ENCODE measurements around the gene SKAP2. TPM values are rescaled to one million over a fixed set of nuclear protein-coding genes. Genes with fewer than 3 reads are reported as not detected.

The SKAP2 gene
- total RNA-seq, 2 experiments from 2014 or later, result 12.9 to 16.0 TPM

DNA sequence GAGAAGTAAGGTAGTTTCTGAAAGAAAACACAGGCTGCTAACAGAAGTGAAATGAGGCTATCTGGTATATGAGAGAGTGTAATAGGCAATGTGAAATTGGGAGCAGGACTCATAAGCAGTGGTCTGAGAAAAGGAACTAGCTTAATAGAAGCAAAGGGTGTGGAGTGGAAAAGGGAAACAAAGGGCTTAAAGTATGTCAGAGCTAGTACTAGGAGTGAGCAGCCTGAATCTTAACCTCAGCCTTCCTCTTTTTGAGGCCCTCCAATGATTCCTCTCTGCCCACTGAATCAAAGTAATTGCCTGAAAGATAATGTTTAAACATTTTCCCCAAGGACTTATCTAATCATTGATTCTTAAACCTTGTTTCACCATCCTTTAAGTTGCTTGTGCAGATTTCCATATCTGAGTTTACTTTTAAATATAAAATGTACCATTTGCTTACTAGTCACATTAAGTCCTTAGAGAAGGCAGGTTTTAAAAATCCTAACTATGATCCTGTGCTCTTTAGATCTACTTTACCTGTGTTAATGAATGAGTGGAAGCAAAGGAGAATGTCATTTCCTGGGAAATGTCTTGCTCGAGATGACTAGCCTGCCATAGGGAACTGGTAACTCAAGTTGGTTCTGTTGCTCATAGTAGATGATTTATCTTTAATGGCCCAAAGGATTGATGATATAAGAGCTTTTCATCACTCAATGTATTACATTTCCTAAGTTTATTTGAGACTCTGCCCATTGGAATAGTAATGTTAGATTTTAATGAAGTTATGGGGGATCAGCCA is 155.0 kb downstream of the SKAP2 start:
- Mint-ChIP-seq H3K27me3 (peaks cover 2% of the 10 kb centered on the region), H3K4me1 (no peaks in the 10 kb centered on the region), H3K4me3 (no peak overlapping the region), H3K36me3 (no peaks in the 10 kb centered on the region), H3K9me3 (no peaks in the 10 kb centered on the region), H3K27ac (no peak overlapping the region)
- DNase-seq (no peak), ATAC-seq (ENCODE audit: low read depth) (no peak)
- POLR2A ChIA-PET, result no interaction called here

DNA sequence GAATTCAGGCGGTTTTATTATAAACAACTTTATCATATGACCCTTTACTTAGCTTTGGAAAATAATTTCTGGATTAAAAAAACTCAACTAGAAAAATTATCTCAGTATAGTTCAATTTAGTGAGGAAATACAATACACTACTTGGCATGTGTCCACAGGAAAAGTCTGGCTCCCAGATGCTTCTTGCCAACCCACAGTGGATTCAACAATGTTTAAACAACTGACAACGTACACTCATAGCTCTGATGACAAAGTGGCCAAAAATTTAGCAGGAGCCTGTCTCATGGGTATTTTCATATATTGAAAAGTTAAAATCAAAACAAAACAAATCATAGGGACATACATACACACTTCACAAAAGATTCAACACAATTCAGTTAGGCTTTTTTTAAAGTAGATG is 158.8 kb downstream of the SKAP2 start:
- H3K27me3 Mint-ChIP-seq, result peaks cover 2% of the 10 kb centered on the region
- H3K36me3 Mint-ChIP-seq, result no peaks in the 10 kb centered on the region
- ATAC-seq (ENCODE audit: low read depth) (no peak), DNase-seq (no peak)
- H3K4me3 Mint-ChIP-seq, result no peak overlapping the region
- H3K27ac Mint-ChIP-seq, result no peak overlapping the region
- no peaks in the 10 kb centered on the region for H3K9me3 Mint-ChIP-seq
- no peaks in the 10 kb centered on the region for H3K4me1 Mint-ChIP-seq
- POLR2A ChIA-PET, result no interaction called here

DNA sequence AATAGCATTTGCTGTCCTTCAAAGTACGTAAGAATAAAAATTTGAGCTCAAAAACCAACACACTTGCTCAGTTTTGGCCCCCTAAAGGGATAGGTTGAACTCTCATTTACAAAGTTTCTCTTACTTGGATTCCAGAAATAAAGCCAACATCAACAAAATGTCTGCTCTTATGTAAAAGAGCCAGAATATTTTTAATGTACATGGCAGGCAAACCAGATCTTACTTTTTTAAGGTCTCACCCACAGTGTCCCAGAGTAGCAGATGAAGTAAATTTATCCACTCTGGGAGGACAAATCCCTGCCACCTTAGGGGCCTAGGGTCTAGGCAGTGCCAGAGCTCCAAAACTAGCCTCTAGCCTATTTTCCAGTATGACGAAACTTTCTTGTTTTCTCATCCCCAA is 159.6 kb downstream of the SKAP2 start:
- Mint-ChIP-seq H3K27ac (no peak overlapping the region), H3K4me3 (no peak overlapping the region), H3K9me3 (no peaks in the 10 kb centered on the region), H3K27me3 (peaks cover 2% of the 10 kb centered on the region), H3K4me1 (no peaks in the 10 kb centered on the region), H3K36me3 (no peaks in the 10 kb centered on the region)
- POLR2A ChIA-PET, result no interaction called here
- no peak for DNase-seq
- ATAC-seq (ENCODE audit: low read depth), result no peak

DNA sequence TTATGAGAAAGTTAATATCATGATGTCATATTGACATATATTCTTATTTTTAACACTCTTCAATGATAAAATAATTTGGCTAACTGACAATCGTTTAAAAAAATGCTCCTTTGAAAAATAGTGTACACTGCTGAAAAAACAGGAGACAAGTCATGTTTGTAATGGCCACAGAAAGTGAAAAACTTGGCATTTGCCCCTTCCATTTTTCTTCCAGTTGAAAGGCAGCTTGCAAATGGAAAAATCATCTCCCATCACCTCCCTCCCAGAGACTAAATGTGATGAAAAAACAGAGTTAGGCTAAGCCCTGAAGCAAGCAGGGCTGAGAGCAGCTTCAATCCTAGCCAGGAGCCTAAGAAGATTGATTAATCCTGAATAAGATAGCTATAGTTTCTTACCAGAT is 160.4 kb downstream of the SKAP2 start:
- Mint-ChIP-seq H3K27me3 (peaks cover 2% of the 10 kb centered on the region), H3K4me1 (no peaks in the 10 kb centered on the region), H3K9me3 (no peaks in the 10 kb centered on the region), H3K27ac (no peak overlapping the region), H3K4me3 (no peak overlapping the region), H3K36me3 (no peaks in the 10 kb centered on the region)
- DNase-seq, result no peak
- POLR2A ChIA-PET, result no interaction called here
- ATAC-seq (ENCODE audit: low read depth), result no peak

DNA sequence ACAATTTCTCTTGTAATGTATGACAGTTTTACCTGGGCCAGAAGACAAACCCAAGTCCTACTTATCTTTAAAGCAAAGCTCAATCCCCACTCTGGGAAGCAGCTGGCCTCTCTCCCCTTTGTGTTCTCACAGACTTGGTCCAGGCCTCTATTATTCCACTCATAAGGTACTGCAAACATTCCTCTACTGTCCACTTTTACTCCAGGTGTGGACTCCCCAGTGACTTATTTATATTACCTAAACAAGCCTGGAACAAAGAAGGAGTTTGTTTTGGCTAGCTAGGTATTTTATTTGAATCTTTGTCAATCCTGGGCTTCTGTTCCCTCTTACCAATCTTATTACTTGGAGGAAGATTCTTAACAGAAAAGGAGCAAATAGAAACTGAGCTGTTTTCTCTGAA is 163.5 kb downstream of the SKAP2 start:
- DNase-seq, result no peak
- Mint-ChIP-seq H3K36me3 (no peaks in the 10 kb centered on the region), H3K9me3 (no peaks in the 10 kb centered on the region), H3K27ac (no peak overlapping the region), H3K4me3 (no peak overlapping the region), H3K4me1 (peaks cover 4% of the 10 kb centered on the region), H3K27me3 (peaks cover 2% of the 10 kb centered on the region)
- ATAC-seq (ENCODE audit: low read depth), result no peak
- POLR2A ChIA-PET, result no interaction called here

DNA sequence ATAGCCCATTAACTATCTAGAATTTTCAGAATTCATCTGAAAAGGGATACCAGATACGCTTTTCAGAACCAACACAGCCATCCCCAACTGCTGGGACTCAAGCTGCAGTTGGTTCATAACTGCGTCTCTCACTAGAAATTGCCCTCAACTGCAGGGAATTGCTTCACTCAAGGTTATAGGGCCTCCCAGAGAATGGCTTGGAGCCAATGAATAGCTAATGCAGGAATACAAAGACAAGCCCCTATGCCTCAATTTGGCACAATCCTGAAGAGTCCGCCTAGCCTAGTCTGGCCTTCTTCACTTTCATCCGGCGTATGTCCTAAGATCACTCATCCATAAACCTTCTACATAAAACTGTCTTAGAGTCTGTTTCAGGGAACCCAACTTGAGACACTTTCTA is 164.0 kb downstream of the SKAP2 start:
- Mint-ChIP-seq H3K36me3 (no peaks in the 10 kb centered on the region), H3K27me3 (peaks cover 2% of the 10 kb centered on the region), H3K4me3 (no peak overlapping the region), H3K27ac (no peak overlapping the region), H3K4me1 (peaks cover 4% of the 10 kb centered on the region), H3K9me3 (no peaks in the 10 kb centered on the region)
- ATAC-seq (ENCODE audit: low read depth) (no peak), DNase-seq (no peak)
- POLR2A ChIA-PET, result no interaction called here

DNA sequence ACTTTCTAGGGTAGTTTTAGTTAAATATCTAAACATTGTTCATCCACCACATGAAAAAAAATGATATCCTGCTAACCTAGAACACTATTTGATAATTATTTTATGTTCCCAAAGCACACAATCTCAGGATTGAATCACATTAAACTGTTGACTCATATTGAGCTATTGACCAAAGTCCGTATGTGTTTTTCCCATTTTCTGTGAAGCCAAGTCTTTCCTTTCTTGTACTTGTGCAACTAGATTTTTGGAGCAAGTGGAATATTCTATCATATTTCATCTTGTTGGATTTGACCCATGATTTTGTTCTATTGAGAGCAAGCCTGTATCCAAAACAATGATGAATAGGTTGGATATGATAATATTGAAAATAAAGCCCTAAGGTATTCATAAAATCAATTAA is 164.6 kb downstream of the SKAP2 start:
- POLR2A ChIA-PET, result no interaction called here
- Mint-ChIP-seq H3K4me3 (no peak overlapping the region), H3K27me3 (peaks cover 2% of the 10 kb centered on the region), H3K36me3 (no peaks in the 10 kb centered on the region), H3K9me3 (no peaks in the 10 kb centered on the region), H3K27ac (no peak overlapping the region), H3K4me1 (peaks cover 4% of the 10 kb centered on the region)
- ATAC-seq (ENCODE audit: low read depth) (no peak), DNase-seq (no peak)

DNA sequence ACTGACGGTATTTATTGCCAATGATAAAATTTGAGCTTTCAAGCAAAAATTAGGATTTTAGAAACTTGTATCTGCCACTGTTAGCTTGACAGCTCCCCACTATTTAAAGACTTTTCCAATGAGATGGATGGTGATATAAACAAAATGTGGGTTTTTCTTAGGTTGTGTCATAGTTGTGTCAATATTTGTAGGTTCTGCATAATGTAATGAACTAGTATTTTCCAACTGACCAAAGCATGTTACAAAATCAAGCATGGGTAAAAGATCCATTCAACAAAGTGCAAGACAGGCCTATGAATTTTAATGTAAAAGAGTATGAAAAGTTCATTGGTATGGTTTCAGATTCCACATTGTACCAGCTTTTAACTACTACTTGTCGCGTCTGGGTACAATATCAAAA is 165.6 kb downstream of the SKAP2 start:
- peaks cover 4% of the 10 kb centered on the region for H3K4me1 Mint-ChIP-seq
- no peaks in the 10 kb centered on the region for H3K36me3 Mint-ChIP-seq
- no peaks in the 10 kb centered on the region for H3K9me3 Mint-ChIP-seq
- no peak overlapping the region for H3K27ac Mint-ChIP-seq
- POLR2A ChIA-PET, result no interaction called here
- H3K27me3 Mint-ChIP-seq, result peaks cover 2% of the 10 kb centered on the region
- ATAC-seq (ENCODE audit: low read depth), result no peak
- no peak for DNase-seq
- no peak overlapping the region for H3K4me3 Mint-ChIP-seq

DNA sequence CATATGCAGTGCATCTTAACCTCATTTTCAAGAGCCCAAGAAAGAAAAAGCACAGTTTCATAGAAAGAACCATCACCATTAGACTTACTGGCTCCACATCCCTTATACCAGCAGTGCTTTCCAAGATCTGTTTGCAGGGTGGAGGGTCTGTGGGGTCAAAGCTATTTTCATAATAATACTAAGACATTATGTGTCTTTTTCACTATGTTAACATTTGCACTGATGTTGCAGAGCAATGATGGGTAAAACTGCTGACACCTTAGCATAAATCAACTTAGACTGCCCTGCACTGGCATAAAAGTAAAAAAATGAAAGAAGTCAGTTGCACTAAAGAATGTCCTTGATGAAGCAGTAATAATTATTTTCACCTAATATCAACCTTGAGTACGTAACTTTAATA is 166.2 kb downstream of the SKAP2 start:
- Mint-ChIP-seq H3K4me3 (no peak overlapping the region), H3K36me3 (no peaks in the 10 kb centered on the region), H3K27ac (no peak overlapping the region), H3K9me3 (no peaks in the 10 kb centered on the region), H3K4me1 (peaks cover 4% of the 10 kb centered on the region), H3K27me3 (peaks cover 2% of the 10 kb centered on the region)
- ATAC-seq (ENCODE audit: low read depth), result no peak
- DNase-seq, result no peak
- POLR2A ChIA-PET, result no interaction called here

DNA sequence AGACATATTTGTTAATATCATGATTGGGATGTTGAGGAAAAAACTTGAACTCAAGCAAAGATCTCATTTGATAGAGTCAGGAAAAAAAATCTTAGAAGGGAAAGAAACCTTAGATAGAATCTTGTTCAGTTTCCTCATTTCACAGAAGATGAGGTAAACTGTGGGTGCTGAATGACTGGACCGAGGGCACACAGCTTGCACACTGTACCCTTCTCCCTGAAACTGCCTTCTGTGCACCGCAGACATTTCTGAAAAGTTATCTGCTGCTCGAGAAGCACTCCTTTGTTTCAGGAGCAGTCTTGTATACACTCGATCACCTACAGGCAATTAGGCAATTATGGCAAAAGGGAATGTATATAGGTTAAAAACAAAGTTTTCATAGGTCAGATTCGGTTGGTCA is 167.4 kb downstream of the SKAP2 start:
- H3K4me1 Mint-ChIP-seq, result peaks cover 4% of the 10 kb centered on the region
- no peak for DNase-seq
- no peak overlapping the region for H3K27ac Mint-ChIP-seq
- ATAC-seq (ENCODE audit: low read depth), result no peak
- H3K4me3 Mint-ChIP-seq, result no peak overlapping the region
- H3K36me3 Mint-ChIP-seq, result no peaks in the 10 kb centered on the region
- H3K27me3 Mint-ChIP-seq, result peaks cover 12% of the 10 kb centered on the region
- H3K9me3 Mint-ChIP-seq, result no peaks in the 10 kb centered on the region
- POLR2A ChIA-PET, result no interaction called here

DNA sequence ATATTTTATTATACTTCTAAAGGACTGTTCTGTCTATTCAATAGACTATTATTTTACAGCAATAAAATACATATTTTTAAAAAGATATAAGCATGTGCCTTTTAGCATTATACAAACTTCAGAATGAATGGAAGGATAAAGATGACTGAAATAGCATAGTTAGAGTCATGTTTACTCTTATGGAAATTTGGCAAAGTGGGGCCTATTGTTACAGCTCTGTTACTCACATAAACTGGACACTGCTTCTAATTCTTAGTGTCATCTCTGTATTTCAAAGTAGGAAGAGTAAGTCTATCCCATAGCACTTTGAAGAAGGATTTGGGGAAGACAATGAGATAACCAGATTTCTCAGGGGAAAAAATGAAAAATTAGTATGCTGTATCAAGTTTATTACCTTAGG is 168.2 kb downstream of the SKAP2 start:
- POLR2A ChIA-PET, result no interaction called here
- peaks cover 18% of the 10 kb centered on the region for H3K27me3 Mint-ChIP-seq

DNA sequence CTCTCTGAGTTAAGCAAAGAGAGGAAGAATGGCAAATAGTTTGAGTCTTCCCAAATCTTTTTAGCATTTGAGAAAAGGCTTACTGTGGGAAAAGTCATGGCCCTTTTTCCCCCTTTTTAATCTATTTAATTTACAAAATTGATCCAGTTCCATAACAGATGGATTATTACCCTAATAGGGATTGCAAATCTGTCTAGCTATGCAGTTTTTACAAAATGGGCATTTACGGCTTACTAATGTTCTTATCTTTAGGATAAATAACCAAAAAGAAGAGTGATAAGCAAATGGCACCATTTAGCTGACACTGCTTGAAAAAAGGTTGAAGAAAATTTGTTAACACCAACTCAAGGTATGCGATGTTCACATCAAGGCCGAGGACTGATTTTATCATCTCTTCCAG is 169.7 kb downstream of the SKAP2 start:
- Mint-ChIP-seq H3K9me3 (no peaks in the 10 kb centered on the region), H3K27me3 (peaks cover 19% of the 10 kb centered on the region), H3K36me3 (no peaks in the 10 kb centered on the region), H3K4me1 (peaks cover 7% of the 10 kb centered on the region), H3K27ac (no peak overlapping the region), H3K4me3 (no peak overlapping the region)
- DNase-seq (no peak), ATAC-seq (ENCODE audit: low read depth) (no peak)
- POLR2A ChIA-PET, result no interaction called here

More for the DNA sequence above, 168.2 kb downstream of the SKAP2 start:
- no peak for ATAC-seq (ENCODE audit: low read depth)
- H3K36me3 Mint-ChIP-seq, result no peaks in the 10 kb centered on the region
- no peak overlapping the region for H3K4me3 Mint-ChIP-seq
- H3K27ac Mint-ChIP-seq, result no peak overlapping the region
- H3K4me1 Mint-ChIP-seq, result peaks cover 6% of the 10 kb centered on the region
- no peaks in the 10 kb centered on the region for H3K9me3 Mint-ChIP-seq
- no peak for DNase-seq

DNA sequence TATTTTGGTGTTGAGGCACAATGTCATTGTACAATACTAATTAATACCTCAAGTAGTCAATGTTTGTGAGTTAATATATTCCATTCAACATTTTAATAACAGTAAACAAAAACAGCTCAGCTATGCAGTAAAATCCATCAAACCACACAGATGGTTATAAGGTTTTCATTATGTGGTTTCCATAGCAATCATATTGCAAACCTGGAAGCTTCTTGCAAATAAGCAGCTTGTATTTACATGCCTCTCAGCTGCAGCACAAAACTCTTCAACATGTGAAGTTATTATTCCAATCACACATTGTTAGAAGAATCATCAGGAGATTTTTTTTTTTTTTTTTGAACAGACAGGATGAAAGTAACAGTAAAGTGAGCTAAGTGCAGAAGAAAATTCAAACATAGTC is 170.2 kb downstream of the SKAP2 start:
- POLR2A ChIA-PET, result no interaction called here
- no peak overlapping the region for H3K4me3 Mint-ChIP-seq
- no peaks in the 10 kb centered on the region for H3K9me3 Mint-ChIP-seq
- no peak overlapping the region for H3K27ac Mint-ChIP-seq
- H3K36me3 Mint-ChIP-seq, result no peaks in the 10 kb centered on the region
- DNase-seq, result no peak
- H3K27me3 Mint-ChIP-seq, result peaks cover 19% of the 10 kb centered on the region
- peaks cover 7% of the 10 kb centered on the region for H3K4me1 Mint-ChIP-seq
- ATAC-seq (ENCODE audit: low read depth), result no peak

DNA sequence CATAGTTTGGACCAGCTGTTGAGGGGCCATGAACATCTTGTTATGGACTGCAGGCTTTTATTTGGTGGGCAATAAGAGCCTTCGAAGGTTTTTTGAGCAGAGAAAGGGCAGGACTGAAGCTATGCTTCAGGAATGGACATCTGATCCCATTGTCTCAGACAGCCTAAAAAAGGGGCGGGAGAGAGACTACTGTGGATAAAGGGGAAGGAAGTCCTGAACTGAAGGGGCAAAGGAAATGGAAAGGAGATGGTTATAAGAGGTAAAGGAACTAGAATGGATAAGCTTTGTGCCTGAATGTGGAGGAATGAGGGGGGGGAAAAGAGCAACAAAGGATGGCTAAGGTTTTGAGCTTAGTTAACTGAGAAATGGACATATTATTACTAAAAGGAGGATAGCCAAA is 172.5 kb downstream of the SKAP2 start:
- no peaks in the 10 kb centered on the region for H3K36me3 Mint-ChIP-seq
- H3K4me1 Mint-ChIP-seq, result peaks cover 9% of the 10 kb centered on the region
- H3K4me3 Mint-ChIP-seq, result no peak overlapping the region
- POLR2A ChIA-PET, result no interaction called here
- peaks cover 23% of the 10 kb centered on the region for H3K27me3 Mint-ChIP-seq
- ATAC-seq (ENCODE audit: low read depth) (no peak), DNase-seq (no peak)
- no peaks in the 10 kb centered on the region for H3K9me3 Mint-ChIP-seq
- no peak overlapping the region for H3K27ac Mint-ChIP-seq

DNA sequence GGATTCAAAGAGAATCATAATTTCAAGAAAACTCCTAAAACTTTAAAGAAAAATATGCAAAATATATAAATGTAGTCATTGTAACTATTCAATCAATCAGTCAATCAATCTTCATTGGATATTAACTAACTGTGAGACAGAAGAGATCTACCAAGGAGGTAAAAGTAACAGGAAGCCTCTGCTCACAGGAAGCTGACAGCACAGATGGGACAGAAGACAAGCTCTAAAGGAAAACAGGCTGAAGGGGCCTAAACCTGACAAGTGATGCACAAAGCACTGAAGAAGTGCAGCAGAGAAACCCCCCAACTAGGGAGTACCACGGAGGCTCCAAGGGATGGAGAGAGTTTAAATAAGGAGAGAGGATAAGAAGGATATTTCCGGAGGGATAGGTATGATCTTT is 173.0 kb downstream of the SKAP2 start:
- H3K4me3 Mint-ChIP-seq, result no peak overlapping the region
- POLR2A ChIA-PET, result no interaction called here
- H3K27ac Mint-ChIP-seq, result no peak overlapping the region
- DNase-seq, result no peak
- ATAC-seq (ENCODE audit: low read depth), result no peak
- no peaks in the 10 kb centered on the region for H3K9me3 Mint-ChIP-seq
- H3K27me3 Mint-ChIP-seq, result peaks cover 26% of the 10 kb centered on the region
- H3K36me3 Mint-ChIP-seq, result no peaks in the 10 kb centered on the region
- H3K4me1 Mint-ChIP-seq, result peaks cover 8% of the 10 kb centered on the region

All from activated naive CD8-positive, alpha-beta T cell treated with anti-CD3 and anti-CD28 coated beads, Interleukin-2, amount 10 ng/mL, durations not matched to agents 7 days and 5 days (primary cell).